Progenitor cell of endocrine pancreas (in vitro differentiated cells): ENCODE data around the gene SDK2. TPM values are rescaled to one million over a fixed set of nuclear protein-coding genes. Genes with fewer than 3 reads are reported as not detected.

Experiments used
- DNase-seq: peaks from one replicate; pipeline ENCODE4 v3.0.0; 2021; ENCODE audit warnings: low spot score; ENCODE audit not compliant: unreplicated experiment
- H3K27ac Mint-ChIP-seq: 2 replicates; pipeline ENCODE4 v1.8.0; 2021; ENCODE audit warnings: mild to moderate bottlenecking, moderate library complexity, mixed read lengths
- H3K27me3 Mint-ChIP-seq: 2 replicates; pipeline ENCODE4 v1.8.0; 2021; ENCODE audit warnings: mixed read lengths
- H3K36me3 Mint-ChIP-seq: 2 replicates; pipeline ENCODE4 v1.8.0; 2022; ENCODE audit warnings: mixed read lengths; ENCODE audit not compliant: insufficient read depth
- H3K4me1 Mint-ChIP-seq: 2 replicates; pipeline ENCODE4 v1.8.0; 2021; ENCODE audit warnings: low read depth, mixed read lengths
- H3K4me3 Mint-ChIP-seq: 2 replicates; pipeline ENCODE4 v1.8.0; 2021; ENCODE audit warnings: low read depth, mild to moderate bottlenecking, moderate library complexity, mixed read lengths
- H3K9me3 Mint-ChIP-seq: 2 replicates; pipeline ENCODE4 v1.8.0; 2021; ENCODE audit warnings: low read depth, mixed read lengths
- total RNA-seq: library from RNA; stranded (reverse); gene quantifications from 2 replicates; pipeline ENCODE4 v1.2.1, GENCODE V29; 2021
- TF ChIP-seq, protein P1 (sequence below): fragments of 200-600 bp; sonication (generic); IDR thresholded peaks from one replicate; pipeline ENCODE4 v1.5.0; 2021; ENCODE audit warnings: antibody characterized with exemption, mild to moderate bottlenecking; ENCODE audit not compliant: unreplicated experiment

Gene SDK2
- total RNA-seq, 1 donor from 2014 or later = 6.7 TPM

DNA sequence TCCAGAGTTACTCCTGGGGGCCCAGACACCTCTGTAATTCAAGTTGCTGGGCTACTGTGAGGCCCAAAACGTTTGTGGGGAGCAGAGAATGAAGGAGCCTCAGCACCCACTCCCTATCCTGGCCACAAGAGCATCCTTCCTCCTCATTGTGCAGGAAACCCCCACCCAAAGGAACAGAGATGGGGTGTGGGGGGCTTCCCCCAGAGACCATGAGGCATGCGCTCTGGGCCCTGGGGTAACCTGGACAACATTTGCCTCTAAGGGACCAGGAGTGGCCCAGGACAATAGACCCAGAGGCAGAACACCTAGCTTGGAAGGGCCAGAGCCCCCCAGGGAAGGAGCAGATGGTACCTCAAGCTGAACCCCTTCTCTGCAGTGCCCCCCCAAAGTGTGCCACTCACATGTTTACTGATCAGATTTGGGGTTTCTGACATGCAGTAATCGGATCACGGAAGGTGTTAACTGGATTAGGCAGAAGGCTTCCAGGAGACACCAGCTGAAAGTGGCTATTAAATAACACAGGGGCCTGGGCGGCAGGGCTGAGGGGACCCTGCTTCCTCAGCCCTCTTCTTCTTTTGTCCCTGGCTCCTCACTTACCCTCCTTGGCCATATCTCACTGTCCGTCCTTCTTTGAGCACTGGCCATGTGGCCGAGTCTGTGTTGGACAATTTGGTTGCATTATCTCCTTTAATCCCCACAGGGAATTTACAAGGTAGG, 50.8 kb downstream of the SDK2 start:
- Mint-ChIP-seq H3K4me1 (peaks cover 2% of the 10 kb centered on the region), H3K4me3 (no peak overlapping the region), H3K27ac (no peak overlapping the region), H3K36me3 (no peaks in the 10 kb centered on the region), H3K27me3 (peaks cover 36% of the 10 kb centered on the region), H3K9me3 (no peaks in the 10 kb centered on the region)
- DNase-seq = no peak
- TF ChIP-seq, protein P1, sequence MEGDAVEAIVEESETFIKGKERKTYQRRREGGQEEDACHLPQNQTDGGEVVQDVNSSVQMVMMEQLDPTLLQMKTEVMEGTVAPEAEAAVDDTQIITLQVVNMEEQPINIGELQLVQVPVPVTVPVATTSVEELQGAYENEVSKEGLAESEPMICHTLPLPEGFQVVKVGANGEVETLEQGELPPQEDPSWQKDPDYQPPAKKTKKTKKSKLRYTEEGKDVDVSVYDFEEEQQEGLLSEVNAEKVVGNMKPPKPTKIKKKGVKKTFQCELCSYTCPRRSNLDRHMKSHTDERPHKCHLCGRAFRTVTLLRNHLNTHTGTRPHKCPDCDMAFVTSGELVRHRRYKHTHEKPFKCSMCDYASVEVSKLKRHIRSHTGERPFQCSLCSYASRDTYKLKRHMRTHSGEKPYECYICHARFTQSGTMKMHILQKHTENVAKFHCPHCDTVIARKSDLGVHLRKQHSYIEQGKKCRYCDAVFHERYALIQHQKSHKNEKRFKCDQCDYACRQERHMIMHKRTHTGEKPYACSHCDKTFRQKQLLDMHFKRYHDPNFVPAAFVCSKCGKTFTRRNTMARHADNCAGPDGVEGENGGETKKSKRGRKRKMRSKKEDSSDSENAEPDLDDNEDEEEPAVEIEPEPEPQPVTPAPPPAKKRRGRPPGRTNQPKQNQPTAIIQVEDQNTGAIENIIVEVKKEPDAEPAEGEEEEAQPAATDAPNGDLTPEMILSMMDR = no peak

DNA sequence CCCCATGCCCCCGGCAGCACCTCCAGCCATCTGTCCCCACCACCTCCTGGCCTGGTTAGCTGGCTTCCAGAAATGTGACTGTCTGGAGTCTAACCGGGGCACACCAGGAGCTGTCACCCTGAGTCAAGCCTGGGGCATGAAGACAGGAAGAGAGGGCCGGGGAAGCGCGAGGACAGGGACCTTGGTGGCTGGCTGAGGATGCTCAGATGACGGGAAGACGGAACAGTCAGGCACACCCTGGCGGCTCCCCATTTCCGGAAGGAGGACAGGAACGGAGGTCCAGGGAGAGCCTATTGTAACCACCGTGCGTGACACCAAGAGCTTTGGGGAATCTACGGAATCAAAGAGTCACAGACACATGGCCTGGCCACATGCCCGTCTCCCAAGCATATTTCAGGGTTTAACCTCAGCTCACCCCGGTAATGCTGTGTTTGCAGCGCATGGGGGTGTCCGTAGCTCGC, 51.7 kb downstream of the SDK2 start:
- Mint-ChIP-seq H3K4me1 (peaks cover 2% of the 10 kb centered on the region), H3K27ac (no peak overlapping the region), H3K36me3 (no peaks in the 10 kb centered on the region), H3K4me3 (no peak overlapping the region), H3K27me3 (peaks cover 39% of the 10 kb centered on the region), H3K9me3 (no peaks in the 10 kb centered on the region)
- TF ChIP-seq, protein P1 = no peak
- DNase-seq = no peak

DNA sequence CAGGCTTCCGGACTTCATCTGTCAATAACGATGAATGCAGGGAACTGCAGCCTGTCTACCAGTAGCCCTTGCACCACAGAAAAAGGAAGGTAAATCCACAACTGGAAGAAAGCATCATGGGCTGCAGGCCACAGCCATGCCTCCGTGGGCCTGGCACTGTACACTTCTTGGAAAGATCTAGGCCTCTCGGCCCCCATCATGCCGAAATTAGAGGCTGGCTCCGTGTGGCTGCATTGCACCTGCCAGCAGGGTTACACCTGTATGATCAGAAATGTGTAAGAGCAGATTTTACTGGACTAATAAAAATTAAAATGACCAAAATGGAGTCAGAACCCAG, 52.2 kb downstream of the SDK2 start:
- Mint-ChIP-seq H3K9me3 (no peaks in the 10 kb centered on the region), H3K27me3 (peaks cover 43% of the 10 kb centered on the region), H3K4me1 (peaks cover 2% of the 10 kb centered on the region)

DNA sequence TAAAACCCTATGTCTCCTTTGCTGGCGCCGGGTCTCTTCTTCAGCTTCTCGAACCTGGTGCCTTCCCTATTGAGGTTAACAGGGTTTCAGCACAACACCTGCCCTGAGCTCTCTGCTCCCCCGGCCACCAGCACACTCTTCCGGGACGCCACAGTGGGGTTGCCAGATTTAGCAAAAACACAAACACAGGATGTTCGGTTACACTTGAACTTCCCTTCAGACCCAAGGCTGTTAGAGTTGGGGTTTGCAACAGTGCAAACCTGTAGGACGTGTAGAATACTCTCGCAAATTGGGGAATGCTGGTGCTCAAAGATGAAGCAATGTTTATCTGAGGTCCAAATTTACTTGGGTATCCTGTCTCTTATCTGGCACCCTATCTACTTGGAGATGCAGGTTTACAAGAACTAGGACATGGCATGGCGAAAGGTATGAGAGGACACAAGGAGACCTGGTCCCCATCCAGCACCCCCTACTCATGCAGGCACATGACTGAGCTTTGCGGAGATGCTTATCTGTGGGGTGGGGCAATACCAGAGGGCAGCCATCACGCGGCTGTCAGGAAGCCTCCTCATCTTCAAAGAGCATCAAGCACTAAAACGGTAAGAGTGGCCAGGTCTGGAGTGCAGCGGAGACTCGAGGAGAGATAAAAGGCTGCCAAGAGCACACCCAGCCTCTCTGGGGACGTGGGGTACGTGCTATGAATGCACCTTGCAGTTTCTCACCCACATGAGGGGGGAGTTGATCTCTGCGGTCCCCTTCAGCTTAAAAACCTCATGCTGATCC, 52.8 kb downstream of the SDK2 start:
- Mint-ChIP-seq H3K4me1 (peaks cover 2% of the 10 kb centered on the region), H3K27ac (no peak overlapping the region), H3K4me3 (no peak overlapping the region), H3K27me3 (peaks cover 47% of the 10 kb centered on the region), H3K9me3 (no peaks in the 10 kb centered on the region), H3K36me3 (no peaks in the 10 kb centered on the region)
- TF ChIP-seq, protein P1 = no peak
- no peak for DNase-seq

More for the DNA sequence above, 52.2 kb downstream of the SDK2 start:
- no peak overlapping the region for H3K4me3 Mint-ChIP-seq
- H3K27ac Mint-ChIP-seq = no peak overlapping the region
- no peak for DNase-seq
- H3K36me3 Mint-ChIP-seq = no peaks in the 10 kb centered on the region
- TF ChIP-seq, protein P1 = no peak

DNA sequence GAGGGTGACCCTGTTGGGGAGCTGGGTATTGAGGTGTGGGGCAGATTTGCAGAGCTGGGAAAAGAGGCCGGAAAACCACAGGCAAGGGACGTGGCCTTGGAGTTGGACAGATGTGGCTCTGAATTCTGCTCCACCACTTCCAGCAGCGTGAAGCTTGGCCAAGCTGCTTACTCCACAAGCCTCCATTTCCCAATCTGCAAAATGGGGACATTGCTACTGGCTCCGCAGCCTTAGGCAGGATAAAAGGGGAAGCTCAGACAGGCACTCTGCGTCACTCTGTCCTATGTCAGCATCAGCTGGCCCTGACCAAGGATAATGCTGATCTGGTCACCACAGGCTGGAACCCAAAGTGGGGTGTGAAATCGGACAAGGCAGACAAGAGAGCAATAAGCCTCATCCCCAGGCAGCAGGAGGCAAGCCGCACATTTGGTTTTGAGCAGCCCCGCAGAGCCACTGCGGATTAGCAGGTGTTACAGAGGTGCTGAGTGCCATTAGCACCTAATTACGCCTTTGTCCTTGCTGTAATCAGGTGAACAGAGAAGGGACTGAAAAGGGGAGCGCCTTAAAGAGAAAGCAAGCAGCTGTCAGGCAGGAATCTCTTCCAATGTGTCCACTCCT, 54.8 kb downstream of the SDK2 start:
- Mint-ChIP-seq H3K9me3 (no peaks in the 10 kb centered on the region), H3K27me3 (peaks cover 55% of the 10 kb centered on the region), H3K27ac (no peak overlapping the region), H3K4me3 (no peak overlapping the region), H3K36me3 (no peaks in the 10 kb centered on the region), H3K4me1 (peaks cover 4% of the 10 kb centered on the region)
- no peak for DNase-seq
- TF ChIP-seq, protein P1 = no peak
